Measurements from ENCODE around the gene SLIT3.
"Not testable (repeated sequence)": the region's sequence is repeated elsewhere in the genome, so short reads cannot be mapped to it uniquely, and the experiment has no call there.

SLIT3 gene

DNA sequence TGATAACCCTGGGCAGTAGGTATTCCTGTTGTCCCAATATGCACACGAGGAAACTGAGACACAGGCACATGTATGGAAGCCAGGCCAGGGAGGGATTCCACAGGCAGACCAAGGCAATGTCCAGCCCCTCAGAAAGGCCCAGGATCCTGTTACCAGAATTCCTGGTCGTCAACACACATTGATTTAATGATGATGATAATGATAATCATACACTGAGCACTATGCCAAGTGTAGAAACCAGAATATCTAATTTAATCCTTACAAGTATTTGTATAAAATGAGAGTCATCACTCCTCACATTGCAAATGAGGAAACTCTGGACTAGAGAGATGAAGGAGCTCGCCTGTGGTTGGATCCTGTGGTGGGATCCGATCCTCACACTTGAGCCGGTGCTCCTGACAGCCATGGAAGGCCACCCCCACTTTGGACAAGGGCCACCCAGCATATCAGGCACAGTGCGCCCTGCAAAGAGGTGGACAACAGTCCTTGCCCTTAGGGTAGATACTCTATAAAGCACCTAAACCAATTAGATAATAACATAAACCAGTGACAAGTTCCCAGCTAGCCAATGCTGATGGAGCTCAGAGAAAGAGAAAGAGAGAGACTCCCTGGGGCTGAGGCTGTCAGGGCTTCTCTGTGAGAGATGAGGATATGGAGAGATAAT is 185.3 kb downstream of the SLIT3 start:
- H3K9me3 ChIP-seq (ENCODE audit: insufficient read depth, low read length): no peaks in the 10 kb centered on the region

DNA sequence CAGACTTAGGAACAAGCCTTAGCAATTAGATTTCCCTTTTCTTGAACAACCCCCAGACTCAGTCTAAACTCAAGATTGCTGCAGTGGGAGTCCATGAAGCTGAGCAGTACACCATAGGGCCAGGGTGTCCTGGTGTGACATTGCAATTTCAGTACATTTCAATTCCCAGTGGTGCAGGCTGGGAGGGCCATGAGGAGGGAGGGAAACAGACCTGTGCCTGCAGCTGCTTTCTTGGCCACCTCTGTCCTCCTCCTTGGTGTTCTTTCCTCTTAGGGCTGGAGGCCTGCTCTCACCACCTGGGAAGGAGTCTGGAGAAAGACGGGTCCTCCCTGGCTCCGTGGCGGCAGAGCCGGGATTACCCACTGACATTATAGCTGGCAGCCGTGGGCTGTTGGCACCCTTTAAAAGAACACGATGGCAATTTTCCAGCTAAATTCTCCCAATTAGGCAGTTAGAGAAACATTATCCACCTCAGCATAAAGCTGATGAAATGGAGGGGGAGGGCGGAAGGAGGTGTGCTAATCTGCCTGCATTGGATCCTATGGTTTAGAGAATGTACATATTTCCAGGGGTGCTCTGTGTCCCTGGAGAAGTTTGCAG is 186.4 kb downstream of the SLIT3 start:
- Histone ChIP-seq H3K4me2 (ENCODE audit: low read length) (no peak overlapping the region), H4K20me1 (ENCODE audit: insufficient read depth, low read length) (no peaks in the 10 kb centered on the region), H3K27ac (ENCODE audit: low read length) (no peak overlapping the region), H3K9me3 (ENCODE audit: insufficient read depth, low read length) (no peaks in the 10 kb centered on the region), H3K9ac (ENCODE audit: low read length) (no peak overlapping the region), H2AFZ (ENCODE audit: low read depth, low read length) (no peak overlapping the region), H3K79me2 (ENCODE audit: low read length) (no peaks in the 10 kb centered on the region), H3K4me1 (ENCODE audit: low read length) (no peaks in the 10 kb centered on the region), H3K27me3 (ENCODE audit: low read depth, low read length) (peaks cover 11% of the 10 kb centered on the region; the same call in 1 of the 2 replicates), H3K36me3 (replicated peaks; ENCODE audit: low read depth, low read length) (no peaks in the 10 kb centered on the region), H3K4me3 (ENCODE audit: low read length) (no peak overlapping the region)
- no peak for TF ChIP-seq EZH2phosphoT487 (IDR thresholded peaks at IDR 0.05; ENCODE audit: low read depth)
- TF ChIP-seq, protein P1, sequence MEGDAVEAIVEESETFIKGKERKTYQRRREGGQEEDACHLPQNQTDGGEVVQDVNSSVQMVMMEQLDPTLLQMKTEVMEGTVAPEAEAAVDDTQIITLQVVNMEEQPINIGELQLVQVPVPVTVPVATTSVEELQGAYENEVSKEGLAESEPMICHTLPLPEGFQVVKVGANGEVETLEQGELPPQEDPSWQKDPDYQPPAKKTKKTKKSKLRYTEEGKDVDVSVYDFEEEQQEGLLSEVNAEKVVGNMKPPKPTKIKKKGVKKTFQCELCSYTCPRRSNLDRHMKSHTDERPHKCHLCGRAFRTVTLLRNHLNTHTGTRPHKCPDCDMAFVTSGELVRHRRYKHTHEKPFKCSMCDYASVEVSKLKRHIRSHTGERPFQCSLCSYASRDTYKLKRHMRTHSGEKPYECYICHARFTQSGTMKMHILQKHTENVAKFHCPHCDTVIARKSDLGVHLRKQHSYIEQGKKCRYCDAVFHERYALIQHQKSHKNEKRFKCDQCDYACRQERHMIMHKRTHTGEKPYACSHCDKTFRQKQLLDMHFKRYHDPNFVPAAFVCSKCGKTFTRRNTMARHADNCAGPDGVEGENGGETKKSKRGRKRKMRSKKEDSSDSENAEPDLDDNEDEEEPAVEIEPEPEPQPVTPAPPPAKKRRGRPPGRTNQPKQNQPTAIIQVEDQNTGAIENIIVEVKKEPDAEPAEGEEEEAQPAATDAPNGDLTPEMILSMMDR (IDR thresholded peaks at IDR 0.05; ENCODE audit: low read depth, low read length): no peak

More for the DNA sequence above, 185.3 kb downstream of the SLIT3 start:
- TF ChIP-seq, protein P1 (IDR thresholded peaks at IDR 0.05; ENCODE audit: low read depth, low read length): no peak
- no peak for TF ChIP-seq EZH2phosphoT487 (IDR thresholded peaks at IDR 0.05; ENCODE audit: low read depth)
- Histone ChIP-seq H3K79me2 (ENCODE audit: low read length) (no peaks in the 10 kb centered on the region), H3K4me1 (ENCODE audit: low read length) (no peaks in the 10 kb centered on the region), H3K9ac (ENCODE audit: low read length) (no peak overlapping the region), H2AFZ (ENCODE audit: low read depth, low read length) (no peak overlapping the region), H4K20me1 (ENCODE audit: insufficient read depth, low read length) (no peaks in the 10 kb centered on the region), H3K4me3 (ENCODE audit: low read length) (no peak overlapping the region), H3K27ac (ENCODE audit: low read length) (no peak overlapping the region), H3K36me3 (replicated peaks; ENCODE audit: low read depth, low read length) (no peaks in the 10 kb centered on the region), H3K27me3 (ENCODE audit: low read depth, low read length) (peaks cover 14% of the 10 kb centered on the region), H3K4me2 (ENCODE audit: low read length) (no peak overlapping the region)

DNA sequence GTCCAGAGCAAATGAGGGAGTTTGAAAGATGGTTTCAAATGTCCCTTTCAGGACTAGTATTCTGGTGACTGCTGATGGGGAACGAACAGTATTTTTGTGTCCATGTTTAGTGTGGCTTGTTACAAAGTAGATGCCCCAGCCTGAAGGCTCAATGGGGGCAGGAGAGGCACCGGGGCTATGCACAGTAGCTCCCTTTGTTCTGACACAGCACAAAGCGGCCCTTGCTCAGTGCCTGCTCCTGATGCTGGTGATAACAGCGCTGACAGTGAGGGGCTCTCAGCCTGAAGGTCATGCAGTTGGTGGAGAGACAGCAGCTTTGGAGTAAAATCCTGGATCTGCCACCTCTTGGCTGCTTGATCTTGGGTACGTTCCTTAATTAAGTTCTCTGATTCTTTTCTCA is 188.9 kb downstream of the SLIT3 start:
- no peaks in the 10 kb centered on the region for H3K36me3 ChIP-seq (replicated peaks; ENCODE audit: low read depth, low read length)

DNA sequence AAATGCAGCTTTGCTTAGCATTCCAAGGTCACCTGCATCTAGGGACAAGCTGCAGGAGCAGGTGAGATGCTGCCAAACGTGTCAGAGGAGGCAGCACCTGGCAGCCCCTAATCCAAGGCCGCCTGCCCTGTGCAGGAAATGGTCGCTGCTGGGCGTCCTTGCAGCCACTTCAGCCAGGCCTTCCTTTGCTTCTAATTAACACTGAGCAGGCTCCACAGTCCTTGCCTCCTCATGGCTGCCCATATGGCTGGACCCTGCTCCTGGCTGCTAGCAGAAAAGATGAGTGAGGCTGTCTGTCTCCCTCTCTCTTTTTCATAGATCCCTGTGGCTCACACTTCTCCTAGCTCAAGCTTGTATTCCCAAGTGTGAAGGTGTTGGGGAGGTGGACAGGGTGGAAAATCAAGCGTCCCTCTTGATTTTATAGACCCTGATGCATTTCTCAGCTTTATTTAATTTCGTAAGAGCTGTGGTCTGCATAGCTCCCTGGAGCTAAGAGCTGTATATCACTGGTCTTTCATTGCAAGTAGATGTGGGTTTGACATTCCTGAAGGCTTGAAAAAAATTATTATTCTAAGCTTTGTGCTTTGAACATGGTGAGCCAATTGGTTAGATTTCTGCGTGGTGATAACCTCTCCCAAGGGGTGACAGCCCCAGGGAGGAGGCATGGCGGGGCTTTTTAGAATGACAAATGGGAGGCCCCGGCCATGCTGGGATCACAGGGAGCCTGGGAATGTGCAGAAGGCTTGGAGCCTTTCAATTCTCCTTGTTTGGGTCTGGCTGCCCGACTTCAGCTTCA is 193.8 kb downstream of the SLIT3 start:
- no peak overlapping the region for H3K9ac ChIP-seq (ENCODE audit: low read length)
- H3K36me3 ChIP-seq (replicated peaks; ENCODE audit: low read depth, low read length): no peaks in the 10 kb centered on the region
- H2AFZ ChIP-seq (ENCODE audit: low read depth, low read length): no peak overlapping the region
- peaks cover 18% of the 10 kb centered on the region for H3K27me3 ChIP-seq (ENCODE audit: low read depth, low read length)
- no peaks in the 10 kb centered on the region for H3K9me3 ChIP-seq (ENCODE audit: insufficient read depth, low read length)
- H3K27ac ChIP-seq (ENCODE audit: low read length): no peak overlapping the region
- TF ChIP-seq EZH2phosphoT487 (IDR thresholded peaks at IDR 0.05; ENCODE audit: low read depth): no peak
- TF ChIP-seq, protein P1 (IDR thresholded peaks at IDR 0.05; ENCODE audit: low read depth, low read length): no peak
- no peaks in the 10 kb centered on the region for H3K79me2 ChIP-seq (ENCODE audit: low read length)
- no peak overlapping the region for H3K4me2 ChIP-seq (ENCODE audit: low read length)
- H4K20me1 ChIP-seq (ENCODE audit: insufficient read depth, low read length): no peaks in the 10 kb centered on the region
- H3K4me1 ChIP-seq (ENCODE audit: low read length): no peaks in the 10 kb centered on the region
- H3K4me3 ChIP-seq (ENCODE audit: low read length): no peak overlapping the region

More for the DNA sequence above, 188.9 kb downstream of the SLIT3 start:
- H3K27ac ChIP-seq (ENCODE audit: low read length): no peak overlapping the region
- no peak overlapping the region for H3K4me3 ChIP-seq (ENCODE audit: low read length)
- TF ChIP-seq EZH2phosphoT487 (IDR thresholded peaks at IDR 0.05; ENCODE audit: low read depth): no peak
- no peak overlapping the region for H3K9ac ChIP-seq (ENCODE audit: low read length)
- H3K9me3 ChIP-seq (ENCODE audit: insufficient read depth, low read length): no peaks in the 10 kb centered on the region
- no peak overlapping the region for H2AFZ ChIP-seq (ENCODE audit: low read depth, low read length)
- H3K27me3 ChIP-seq (ENCODE audit: low read depth, low read length): peaks cover 15% of the 10 kb centered on the region
- no peaks in the 10 kb centered on the region for H3K79me2 ChIP-seq (ENCODE audit: low read length)
- no peaks in the 10 kb centered on the region for H3K4me1 ChIP-seq (ENCODE audit: low read length)
- H3K4me2 ChIP-seq (ENCODE audit: low read length): no peak overlapping the region
- no peaks in the 10 kb centered on the region for H4K20me1 ChIP-seq (ENCODE audit: insufficient read depth, low read length)

- not testable (repeated sequence) for H3K4me3 ChIP-seq (ENCODE audit: low read length); H3K4me2 ChIP-seq (ENCODE audit: low read length); H2AFZ ChIP-seq (ENCODE audit: low read depth, low read length); H4K20me1 ChIP-seq (ENCODE audit: insufficient read depth, low read length); H3K27ac ChIP-seq (ENCODE audit: low read length); H3K9ac ChIP-seq (ENCODE audit: low read length); H3K9me3 ChIP-seq (ENCODE audit: insufficient read depth, low read length); H3K36me3 ChIP-seq (replicated peaks; ENCODE audit: low read depth, low read length); H3K4me1 ChIP-seq (ENCODE audit: low read length); H3K79me2 ChIP-seq (ENCODE audit: low read length)
- H3K27me3 ChIP-seq (ENCODE audit: low read depth, low read length): peaks cover 25% of the 10 kb centered on the region
These were observed 195.4 kb downstream of the SLIT3 start for GRCh38 chr5:169105582-169105981.
